T-helper 2 cell treated with Interferon-gamma antibody and Interleukin-4, amounts not matched to agents 5 μg/mL and 100 μg/mL, for 36 hours (primary cell): Measurements from ENCODE around the gene DCC.

Experiments
- DNase-seq: peaks from one replicate; pipeline ENCODE4 v3.0.0; 2021; ENCODE audit warnings: low spot score
- H3K27ac Mint-ChIP-seq: one replicate; pipeline ENCODE4 v1.8.0; 2021; ENCODE audit warnings: mild to moderate bottlenecking, mixed read lengths
- H3K27me3 Mint-ChIP-seq: one replicate; pipeline ENCODE4 v1.8.0; 2021; ENCODE audit warnings: low read depth, mixed read lengths
- H3K36me3 Mint-ChIP-seq: one replicate; pipeline ENCODE4 v1.8.0; 2021; ENCODE audit warnings: low read depth, mixed read lengths
- H3K4me1 Mint-ChIP-seq: one replicate; pipeline ENCODE4 v1.8.0; 2021; ENCODE audit warnings: low read depth, mixed read lengths
- H3K4me3 Mint-ChIP-seq: one replicate; pipeline ENCODE4 v1.8.0; 2022; ENCODE audit warnings: mild to moderate bottlenecking, moderate library complexity, mixed read lengths
- H3K9me3 Mint-ChIP-seq: one replicate; pipeline ENCODE4 v1.8.0; 2021; ENCODE audit warnings: mixed read lengths

DCC gene

GRCh38 chr18:52766002-52766545 is 426.1 kb downstream of the DCC start:
- Mint-ChIP-seq H3K27ac (no peak overlapping the region), H3K4me3 (no peak overlapping the region), H3K9me3 (peaks cover 24% of the 10 kb centered on the region), H3K4me1 (no peaks in the 10 kb centered on the region), H3K36me3 (no peaks in the 10 kb centered on the region), H3K27me3 (no peaks in the 10 kb centered on the region)
- no peak for DNase-seq

- Mint-ChIP-seq H3K36me3 (no peaks in the 10 kb centered on the region), H3K4me3 (no peak overlapping the region), H3K9me3 (peaks cover 39% of the 10 kb centered on the region), H3K4me1 (no peaks in the 10 kb centered on the region), H3K27me3 (no peaks in the 10 kb centered on the region), H3K27ac (no peak overlapping the region)
- DNase-seq, result no peak
Observed at GRCh38 chr18:52781113-52781512, 441.1 kb downstream of the DCC start.

- Mint-ChIP-seq H3K36me3 (no peaks in the 10 kb centered on the region), H3K4me3 (no peak overlapping the region), H3K4me1 (no peaks in the 10 kb centered on the region), H3K9me3 (peaks cover 67% of the 10 kb centered on the region), H3K27ac (no peak overlapping the region), H3K27me3 (no peaks in the 10 kb centered on the region)
- no peak for DNase-seq
Observed at GRCh38 chr18:52791321-52791720, 451.3 kb downstream of the DCC start.

GRCh38 chr18:52812834-52813233 is 472.8 kb downstream of the DCC start:
- H3K27ac Mint-ChIP-seq, result no peak overlapping the region
- no peaks in the 10 kb centered on the region for H3K36me3 Mint-ChIP-seq
- H3K4me3 Mint-ChIP-seq, result no peak overlapping the region
- no peaks in the 10 kb centered on the region for H3K27me3 Mint-ChIP-seq
- no peaks in the 10 kb centered on the region for H3K4me1 Mint-ChIP-seq
- no peak for DNase-seq
- peaks cover 40% of the 10 kb centered on the region for H3K9me3 Mint-ChIP-seq

- Mint-ChIP-seq H3K27me3 (no peaks in the 10 kb centered on the region), H3K4me3 (no peak overlapping the region), H3K36me3 (no peaks in the 10 kb centered on the region), H3K9me3 (peaks cover 30% of the 10 kb centered on the region), H3K4me1 (no peaks in the 10 kb centered on the region), H3K27ac (no peak overlapping the region)
- DNase-seq, result no peak
Observed at GRCh38 chr18:52813635-52814416, 473.8 kb downstream of the DCC start.

GRCh38 chr18:52815651-52816050 is 475.7 kb downstream of the DCC start:
- Mint-ChIP-seq H3K27me3 (no peaks in the 10 kb centered on the region), H3K4me3 (no peak overlapping the region), H3K36me3 (no peaks in the 10 kb centered on the region), H3K4me1 (no peaks in the 10 kb centered on the region), H3K27ac (no peak overlapping the region), H3K9me3 (peaks cover 15% of the 10 kb centered on the region)
- no peak for DNase-seq

GRCh38 chr18:52816121-52816520 is 476.1 kb downstream of the DCC start:
- H3K4me3 Mint-ChIP-seq, result no peak overlapping the region
- no peaks in the 10 kb centered on the region for H3K36me3 Mint-ChIP-seq
- no peaks in the 10 kb centered on the region for H3K27me3 Mint-ChIP-seq
- H3K27ac Mint-ChIP-seq, result no peak overlapping the region
- H3K9me3 Mint-ChIP-seq, result peaks cover 16% of the 10 kb centered on the region
- DNase-seq, result no peak
- H3K4me1 Mint-ChIP-seq, result no peaks in the 10 kb centered on the region

- no peak overlapping the region for H3K27ac Mint-ChIP-seq
- H3K9me3 Mint-ChIP-seq, result peaks cover 13% of the 10 kb centered on the region
- H3K27me3 Mint-ChIP-seq, result no peaks in the 10 kb centered on the region
- H3K36me3 Mint-ChIP-seq, result no peaks in the 10 kb centered on the region
- no peak overlapping the region for H3K4me3 Mint-ChIP-seq
- no peaks in the 10 kb centered on the region for H3K4me1 Mint-ChIP-seq
- no peak for DNase-seq
Observed at GRCh38 chr18:52822160-52822559, 482.2 kb downstream of the DCC start.

- Mint-ChIP-seq H3K9me3 (peaks cover 19% of the 10 kb centered on the region), H3K4me3 (no peak overlapping the region), H3K4me1 (no peaks in the 10 kb centered on the region), H3K27me3 (no peaks in the 10 kb centered on the region), H3K36me3 (no peaks in the 10 kb centered on the region), H3K27ac (no peak overlapping the region)
- DNase-seq, result no peak
Observed at GRCh38 chr18:52824126-52824525, 484.1 kb downstream of the DCC start.

- no peaks in the 10 kb centered on the region for H3K27me3 Mint-ChIP-seq
- H3K27ac Mint-ChIP-seq, result no peak overlapping the region
- no peaks in the 10 kb centered on the region for H3K36me3 Mint-ChIP-seq
- no peaks in the 10 kb centered on the region for H3K4me1 Mint-ChIP-seq
- peaks cover 13% of the 10 kb centered on the region for H3K9me3 Mint-ChIP-seq
- no peak for DNase-seq
- no peak overlapping the region for H3K4me3 Mint-ChIP-seq
Observed at GRCh38 chr18:52826994-52827393, 487.0 kb downstream of the DCC start.

- Mint-ChIP-seq H3K9me3 (peaks cover 6% of the 10 kb centered on the region), H3K27me3 (no peaks in the 10 kb centered on the region), H3K36me3 (no peaks in the 10 kb centered on the region), H3K27ac (no peak overlapping the region), H3K4me3 (no peak overlapping the region), H3K4me1 (no peaks in the 10 kb centered on the region)
- no peak for DNase-seq
Observed at GRCh38 chr18:52829320-52829719, 489.3 kb downstream of the DCC start.

- H3K4me1 Mint-ChIP-seq, result no peaks in the 10 kb centered on the region
- no peaks in the 10 kb centered on the region for H3K36me3 Mint-ChIP-seq
- no peak for DNase-seq
- H3K27ac Mint-ChIP-seq, result no peak overlapping the region
- no peaks in the 10 kb centered on the region for H3K27me3 Mint-ChIP-seq
- peaks cover 11% of the 10 kb centered on the region for H3K9me3 Mint-ChIP-seq
- H3K4me3 Mint-ChIP-seq, result no peak overlapping the region
Observed at GRCh38 chr18:52829876-52830405, 489.9 kb downstream of the DCC start.

- no peak for DNase-seq
- Mint-ChIP-seq H3K4me1 (no peaks in the 10 kb centered on the region), H3K27me3 (no peaks in the 10 kb centered on the region), H3K27ac (no peak overlapping the region), H3K4me3 (no peak overlapping the region), H3K36me3 (no peaks in the 10 kb centered on the region), H3K9me3 (peaks cover 23% of the 10 kb centered on the region)
Observed at GRCh38 chr18:52844323-52844722, 504.3 kb downstream of the DCC start.

- Mint-ChIP-seq H3K36me3 (no peaks in the 10 kb centered on the region), H3K27me3 (no peaks in the 10 kb centered on the region), H3K4me3 (no peak overlapping the region), H3K9me3 (peaks cover 22% of the 10 kb centered on the region), H3K4me1 (no peaks in the 10 kb centered on the region), H3K27ac (no peak overlapping the region)
- no peak for DNase-seq
Observed at GRCh38 chr18:52845036-52845435, 505.0 kb downstream of the DCC start.
